Activated effector memory CD4-positive, alpha-beta T cell treated with Interleukin-2 at 50 U/mL for 16 hours (primary cell): ENCODE measurements around the gene PCF11.
"Not testable (repeated sequence)": the region's sequence is repeated elsewhere in the genome, so short reads cannot be mapped to it uniquely, and the experiment has no call there.

Source experiments
- DNase-seq: peaks from one replicate; pipeline ENCODE4 v3.0.0-alpha.2; 2020

PCF11 gene

GRCh38 chr11:83192606-83193245 is 35.8 kb downstream of the PCF11 start:
- no peak for DNase-seq

- DNase-seq, result peak; percentile 78
These were observed 36.7 kb downstream of the PCF11 start, which contains the start of gene ANKRD42 for GRCh38 chr11:83193315-83194280. Gene ANKRD42, plus strand, starts transcription at chr11:83193712. Its CDS starts 959 bp downstream, at chr11:83194671.

GRCh38 chr11:83194281-83195142 is 37.6 kb downstream of the PCF11 start:
- peak; percentile 51 for DNase-seq

GRCh38 chr11:83195143-83195466 is 38.2 kb downstream of the PCF11 start:
- no peak for DNase-seq

- no peak for DNase-seq
These were observed 38.7 kb downstream of the PCF11 start for GRCh38 chr11:83195649-83196048.

GRCh38 chr11:83200035-83200434 is 43.1 kb downstream of the PCF11 start:
- no peak for DNase-seq

- DNase-seq, result no peak
These were observed 48.8 kb downstream of the PCF11 start for GRCh38 chr11:83205608-83206185.

GRCh38 chr11:83206221-83206620 is 49.3 kb downstream of the PCF11 start:
- DNase-seq, result no peak

GRCh38 chr11:83206771-83207382 is 49.9 kb downstream of the PCF11 start:
- not testable (repeated sequence) for DNase-seq

- no peak for DNase-seq
These were observed 62.2 kb downstream of the PCF11 start for GRCh38 chr11:83219095-83219494.

- no peak for DNase-seq
These were observed 63.3 kb downstream of the PCF11 start for GRCh38 chr11:83220260-83220659.

- DNase-seq, result no peak
These were observed 64.8 kb downstream of the PCF11 start for GRCh38 chr11:83221694-83222093.

- no peak for DNase-seq
These were observed 65.6 kb downstream of the PCF11 start for GRCh38 chr11:83222499-83222898.

GRCh38 chr11:83223457-83223856 is 66.5 kb downstream of the PCF11 start:
- DNase-seq, result no peak

GRCh38 chr11:83235825-83236224 is 78.9 kb downstream of the PCF11 start:
- DNase-seq, result no peak
